ENCODE results near the gene PI4K2B. TPM values are rescaled to one million over a fixed set of nuclear protein-coding genes. Genes with fewer than 3 reads are reported as not detected.
"Not testable (repeated sequence)": the region's sequence is repeated elsewhere in the genome, so short reads cannot be mapped to it uniquely, and the experiment has no call there.

PI4K2B gene
- total RNA-seq, 1 donor = 34.3 TPM

GRCh38 chr4:25233194-25233593, 639 bp upstream of the PI4K2B start:
- no peak for DNase-seq (ENCODE audit: low read depth)
- no peak for TF ChIP-seq CTCF (IDR thresholded peaks at IDR 0.05; ENCODE audit: insufficient read depth, low read length)
- peak overlapping the region; percentile 86 for H3K4me3 ChIP-seq (ENCODE audit: low read depth, low read length)

- peak; percentile 85 for DNase-seq (ENCODE audit: low read depth)
- H3K4me3 ChIP-seq (ENCODE audit: low read depth, low read length) = peak overlapping the region; percentile 86
- peak; percentile 59 for TF ChIP-seq CTCF (IDR thresholded peaks at IDR 0.05; ENCODE audit: insufficient read depth, low read length)
Measured at GRCh38 chr4:25234390-25235370, 847 bp downstream of the PI4K2B start.

- peak; percentile 4 for DNase-seq (ENCODE audit: low read depth)
- peak overlapping the region; percentile 86 for H3K4me3 ChIP-seq (ENCODE audit: low read depth, low read length)
- no peak for TF ChIP-seq CTCF (IDR thresholded peaks at IDR 0.05; ENCODE audit: insufficient read depth, low read length)
Measured at GRCh38 chr4:25235401-25235800, 1.6 kb downstream of the PI4K2B start.

- DNase-seq (ENCODE audit: low read depth); H3K4me3 ChIP-seq (ENCODE audit: low read depth, low read length): not testable (repeated sequence)
Measured at GRCh38 chr4:25236030-25236429, 2.2 kb downstream of the PI4K2B start.

GRCh38 chr4:25236971-25237370, 3.1 kb downstream of the PI4K2B start:
- TF ChIP-seq CTCF (IDR thresholded peaks at IDR 0.05; ENCODE audit: insufficient read depth, low read length) = no peak
- DNase-seq (ENCODE audit: low read depth) = no peak
- H3K4me3 ChIP-seq (ENCODE audit: low read depth, low read length) = no peak overlapping the region

- no peak overlapping the region for H3K4me3 ChIP-seq (ENCODE audit: low read depth, low read length)
- DNase-seq (ENCODE audit: low read depth) = no peak
Measured at GRCh38 chr4:25238052-25238451, 4.2 kb downstream of the PI4K2B start.

GRCh38 chr4:25239528-25239927, 5.7 kb downstream of the PI4K2B start:
- DNase-seq (ENCODE audit: low read depth); H3K4me3 ChIP-seq (ENCODE audit: low read depth, low read length): not testable (repeated sequence)

More at GRCh38 chr4:25238052-25238451, 4.2 kb downstream of the PI4K2B start:
- no peak for TF ChIP-seq CTCF (IDR thresholded peaks at IDR 0.05; ENCODE audit: insufficient read depth, low read length)

- DNase-seq (ENCODE audit: low read depth); H3K4me3 ChIP-seq (ENCODE audit: low read depth, low read length): not testable (repeated sequence)
Measured at GRCh38 chr4:25240754-25241210, 6.9 kb downstream of the PI4K2B start.

- not testable (repeated sequence) for DNase-seq (ENCODE audit: low read depth)
Measured at GRCh38 chr4:25242195-25242594, 8.4 kb downstream of the PI4K2B start.

More at GRCh38 chr4:25242195-25242594, 8.4 kb downstream of the PI4K2B start:
- not testable (repeated sequence) for H3K4me3 ChIP-seq (ENCODE audit: low read depth, low read length)
